Panc1 (cell line): ENCODE results near the gene ZACN. TPM values are rescaled to one million over a fixed set of nuclear protein-coding genes. Genes with fewer than 3 reads are reported as not detected.

ENCODE experiments used
- ATAC-seq: fragments of 200-7000 bp; cut with Tn5 transposase; 2 replicates; pipeline ENCODE4 v1.9.1; 2020; ENCODE audit warnings: mild to moderate bottlenecking, moderate library complexity
- BruUV-seq: library from RNA; stranded (reverse); fragments of 400-500 nt; replicated peaks from 2 replicates; lab custom pipeline; 2021; lab: Mats Ljungman, UMichigan
- CTCF ChIA-PET: fragments of 300-600 bp; sonication (Branson Sonifier 250); formaldehyde crosslinking; loops from one replicate; lab custom pipeline; 2022; ENCODE audit warnings: antibody characterized with exemption; lab: Charles Lee
- POLR2A ChIA-PET: fragments of 300-600 bp; sonication (Branson Sonifier 250); formaldehyde crosslinking; loops from one replicate; lab custom pipeline; 2022; ENCODE audit warnings: antibody characterized with exemption; lab: Charles Lee
- DNase-seq: peaks from one replicate; pipeline ENCODE4 v3.0.0-alpha.2; 2010; ENCODE audit warnings: low read depth, low spot score
- H3K27ac ChIP-seq: 2 replicates; pipeline ENCODE4 v1.5.1; 2011; ENCODE audit warnings: mild to moderate bottlenecking, low read length, inconsistent platforms
- H3K27me3 ChIP-seq: fragments of 200-500 bp; sonication (Bioruptor generic); 2 replicates; pipeline ENCODE4 v1.6.0; 2014; ENCODE audit warnings: low read length, inconsistent platforms; ENCODE audit not compliant: control insufficient read depth, insufficient read depth
- H3K36me3 ChIP-seq: fragments of 200-500 bp; sonication (Bioruptor generic); 2 replicates; pipeline ENCODE4 v1.5.1; 2014; ENCODE audit warnings: inconsistent platforms, mild to moderate bottlenecking, low read length, moderate library complexity; ENCODE audit not compliant: control insufficient read depth, insufficient read depth
- H3K4me1 ChIP-seq: 2 replicates; pipeline ENCODE4 v1.5.1; 2011; ENCODE audit warnings: inconsistent platforms, mild to moderate bottlenecking, low read length, moderate library complexity; ENCODE audit not compliant: control insufficient read depth, insufficient read depth
- H3K4me3 ChIP-seq, 2 experiments: 2 replicates each; pipeline ENCODE4 v1.5.1; 2011 to 2012; ENCODE audit warnings: low read depth in 2 of 2, low read length in 2 of 2, mild to moderate bottlenecking in 2 of 2, inconsistent platforms in 1 of 2, moderate library complexity in 1 of 2
- H3K9me3 ChIP-seq: fragments of 200-500 bp; sonication (Bioruptor generic); 2 replicates; pipeline ENCODE4 v1.5.1; 2014; ENCODE audit warnings: low read depth, mild to moderate bottlenecking, inconsistent platforms, low read length, moderate library complexity; ENCODE audit not compliant: control insufficient read depth, insufficient read depth
- CTCF ChIP-seq: fragments of 450-650 bp; IDR thresholded peaks from 2 replicates; pipeline ENCODE4 v1.5.1; 2017; ENCODE audit warnings: mild to moderate bottlenecking
- POLR2AphosphoS5 ChIP-seq: IDR thresholded peaks from 2 replicates; pipeline ENCODE4 v1.6.1; 2012; ENCODE audit warnings: mild to moderate bottlenecking, low read depth, low read length, moderate library complexity
- REST ChIP-seq, 2 experiments: IDR thresholded peaks; 2 replicates each; pipeline ENCODE4 v1.6.1; 2011 to 2012; ENCODE audit warnings: low read depth in 2 of 2, control low read depth in 1 of 2, low read length in 1 of 2, mild to moderate bottlenecking in 1 of 2, moderate library complexity in 1 of 2; ENCODE audit not compliant: insufficient read depth in 1 of 2
- SIN3A ChIP-seq: IDR thresholded peaks from 2 replicates; pipeline ENCODE4 v1.6.1; 2012; ENCODE audit warnings: low read depth, mild to moderate bottlenecking, low read length, moderate library complexity, borderline replicate concordance; ENCODE audit not compliant: insufficient read depth
- TCF7L2 ChIP-seq: IDR thresholded peaks from 2 replicates; pipeline ENCODE4 v1.6.1; 2011; ENCODE audit warnings: mild to moderate bottlenecking, low read depth, low read length, inconsistent platforms
- in situ Hi-C: cut with HindIII; loops from 2 replicates; pipeline ENCODE4 v1.10.0; 2016; ENCODE audit warnings: low sequenced_read_pairs, low pct_unique_long_range_greater_than_20kb
- intact Hi-C: fragments of 100-400 bp; cut with micrococcal nuclease; formaldehyde crosslinking; loops from one replicate; pipeline ENCODE4 v1.10.0; 2022; ENCODE audit not compliant: unreplicated experiment
- total RNA-seq: library from RNA; stranded (reverse); gene quantifications from one replicate; pipeline ENCODE4 v1.2.1, GENCODE V29; 2021; ENCODE audit not compliant: unreplicated experiment

The ZACN gene
- total RNA-seq, 1 experiment from 2014 or later, result not detected

- TF ChIP-seq CTCF (no peak), POLR2AphosphoS5 (no peak), SIN3A (no peak), TCF7L2 (no peak), REST (IDR thresholded peaks at IDR 0.05; ENCODE audit: insufficient read depth in 1 of 2, low read depth in 2 of 2, low read length in 1 of 2) (no peak)
- ChIA-PET CTCF (interaction anchor here (0.9 kb wide), 1 partner anchor 8 kb away, joined by 3 read pairs; no protein-coding TSS in a partner anchor), POLR2A (interaction anchor here (0.7 to 0.9 kb wide), 2 partner anchors 11 to 78 kb away, joined by 3 to 4 read pairs; partner anchors contain the start of gene FOXJ1)
- H3K27ac ChIP-seq, result no peak overlapping the region
- no peaks in the 10 kb centered on the region for H3K36me3 ChIP-seq
- no peak for DNase-seq
- H3K4me3 ChIP-seq, result no peak overlapping the region
- BruUV-seq, result no TSS peak
- intact Hi-C loops, result no loop called here
- H3K27me3 ChIP-seq, result no peaks in the 10 kb centered on the region
- H3K4me1 ChIP-seq, result no peaks in the 10 kb centered on the region
- in situ Hi-C loops, result no loop called here
- ATAC-seq, result 0 out of 2 replicates have a peak, but pooled peaks have one; percentile 6
- no peaks in the 10 kb centered on the region for H3K9me3 ChIP-seq
Measured at GRCh38 chr17:76130473-76130872, 51.5 kb downstream of the ZACN start.

GRCh38 chr17:76131051-76131691, 52.2 kb downstream of the ZACN start:
- H3K4me3 ChIP-seq, result no peak overlapping the region
- DNase-seq (no peak), ATAC-seq (peak; percentile 53; the same call in 1 of the 2 replicates)
- ChIA-PET POLR2A (interaction anchor here (0.7 kb wide), 1 partner anchor 77 kb away, joined by 3 read pairs; no protein-coding TSS in a partner anchor), CTCF (interaction anchor here (0.9 kb wide), 1 partner anchor 9 kb away, joined by 3 read pairs; no protein-coding TSS in a partner anchor)
- BruUV-seq, result no TSS peak
- in situ Hi-C loops (no loop called here), intact Hi-C loops (no loop called here)
- TF ChIP-seq POLR2AphosphoS5 (no peak), SIN3A (no peak), TCF7L2 (no peak)
- no peak overlapping the region for H3K27ac ChIP-seq
- no peaks in the 10 kb centered on the region for H3K36me3 ChIP-seq
- no peaks in the 10 kb centered on the region for H3K9me3 ChIP-seq
- no peaks in the 10 kb centered on the region for H3K27me3 ChIP-seq
- no peaks in the 10 kb centered on the region for H3K4me1 ChIP-seq
